ENCODE results near the gene SLFN11. TPM values are rescaled to one million over a fixed set of nuclear protein-coding genes. Genes with fewer than 3 reads are reported as not detected.
A peak's percentile ranks its signal among the peaks of the same experiment; 100 is the strongest.
"Not testable (repeated sequence)": the region's sequence is repeated elsewhere in the genome, so short reads cannot be mapped to it uniquely, and the experiment has no call there.

SLFN11 gene
- total RNA-seq, 1 donor from 2014 or later: 22.4 TPM

GRCh38 chr17:35314415-35315216 is 58.8 kb downstream of the SLFN11 start:
- peaks cover 18% of the 10 kb centered on the region for H3K4me1 Mint-ChIP-seq
- no peaks in the 10 kb centered on the region for H3K36me3 Mint-ChIP-seq (ENCODE audit: low read depth)
- peaks cover 4% of the 10 kb centered on the region for H3K9me3 Mint-ChIP-seq
- intact Hi-C loops (cut with micrococcal nuclease): no loop called here
- ChIA-PET POLR2A (interaction anchor here (1.8 to 2.2 kb wide), 2 partner anchors 173 to 225 kb away, joined by 10 to 15 read pairs; no protein-coding TSS in a partner anchor), CTCF (interaction anchor here (5.4 to 7.5 kb wide), 3 partner anchors 173 to 226 kb away, joined by 49 to 125 read pairs (median 83); partner anchors contain the start of gene SLFN12L)
- H3K27me3 Mint-ChIP-seq: no peaks in the 10 kb centered on the region
- DNase-seq (no peak), ATAC-seq (ENCODE audit: low read depth) (no peak)
- H3K27ac Mint-ChIP-seq: peak overlapping the region; percentile 15
- peak overlapping the region; percentile 87 for H3K4me3 Mint-ChIP-seq
- TF ChIP-seq, protein P1, sequence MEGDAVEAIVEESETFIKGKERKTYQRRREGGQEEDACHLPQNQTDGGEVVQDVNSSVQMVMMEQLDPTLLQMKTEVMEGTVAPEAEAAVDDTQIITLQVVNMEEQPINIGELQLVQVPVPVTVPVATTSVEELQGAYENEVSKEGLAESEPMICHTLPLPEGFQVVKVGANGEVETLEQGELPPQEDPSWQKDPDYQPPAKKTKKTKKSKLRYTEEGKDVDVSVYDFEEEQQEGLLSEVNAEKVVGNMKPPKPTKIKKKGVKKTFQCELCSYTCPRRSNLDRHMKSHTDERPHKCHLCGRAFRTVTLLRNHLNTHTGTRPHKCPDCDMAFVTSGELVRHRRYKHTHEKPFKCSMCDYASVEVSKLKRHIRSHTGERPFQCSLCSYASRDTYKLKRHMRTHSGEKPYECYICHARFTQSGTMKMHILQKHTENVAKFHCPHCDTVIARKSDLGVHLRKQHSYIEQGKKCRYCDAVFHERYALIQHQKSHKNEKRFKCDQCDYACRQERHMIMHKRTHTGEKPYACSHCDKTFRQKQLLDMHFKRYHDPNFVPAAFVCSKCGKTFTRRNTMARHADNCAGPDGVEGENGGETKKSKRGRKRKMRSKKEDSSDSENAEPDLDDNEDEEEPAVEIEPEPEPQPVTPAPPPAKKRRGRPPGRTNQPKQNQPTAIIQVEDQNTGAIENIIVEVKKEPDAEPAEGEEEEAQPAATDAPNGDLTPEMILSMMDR (IDR thresholded peaks at IDR 0.05): no peak

GRCh38 chr17:35313875-35314409 is 59.5 kb downstream of the SLFN11 start:
- H3K36me3 Mint-ChIP-seq (ENCODE audit: low read depth): no peaks in the 10 kb centered on the region
- TF ChIP-seq, protein P1 (IDR thresholded peaks at IDR 0.05): no peak
- peaks cover 18% of the 10 kb centered on the region for H3K4me1 Mint-ChIP-seq
- peak overlapping the region; percentile 87 for H3K4me3 Mint-ChIP-seq
- ATAC-seq (ENCODE audit: low read depth): no peak
- no peak overlapping the region for H3K27ac Mint-ChIP-seq
- ChIA-PET CTCF (interaction anchor here (1.2 to 7.5 kb wide), 7 partner anchors 29 to 226 kb away, joined by 3 to 125 read pairs (median 8); partner anchors contain the start of genes SLFN12L and SLFN13), POLR2A (interaction anchor here (0.9 to 2.2 kb wide), 5 partner anchors 59 to 225 kb away, joined by 3 to 15 read pairs (median 9); partner anchors contain the start of genes SLFN11 and SLFN13)
- intact Hi-C loops (cut with micrococcal nuclease): loop anchor here (1.0 to 2.0 kb wide), 3 partner anchors 27 to 143 kb away; partner anchors contain the start of gene SLFN11
- no peaks in the 10 kb centered on the region for H3K27me3 Mint-ChIP-seq
- DNase-seq: peak; percentile 20
- peaks cover 11% of the 10 kb centered on the region for H3K9me3 Mint-ChIP-seq

- POLR2A ChIA-PET: interaction anchor here (0.9 to 2.2 kb wide), 8 partner anchors 55 to 226 kb away, joined by 3 to 15 read pairs (median 5); partner anchors contain the start of genes SLFN11 and SLFN13
- Mint-ChIP-seq H3K4me3 (peak overlapping the region; percentile 87), H3K27me3 (no peaks in the 10 kb centered on the region), H3K27ac (peak overlapping the region; percentile 81), H3K4me1 (peaks cover 18% of the 10 kb centered on the region), H3K36me3 (ENCODE audit: low read depth) (no peaks in the 10 kb centered on the region), H3K9me3 (peaks cover 14% of the 10 kb centered on the region)
- ATAC-seq (ENCODE audit: low read depth): peak; percentile 87
- intact Hi-C loops (cut with micrococcal nuclease): loop anchor here (1.0 to 2.0 kb wide), 9 partner anchors 28 to 434 kb away; partner anchors contain the start of genes SLFN11, SLFN12 and SLFN13
- CTCF ChIA-PET: interaction anchor here (0.6 to 7.5 kb wide), 25 partner anchors 20 to 435 kb away, joined by 3 to 125 read pairs (median 3); partner anchors contain the start of genes PEX12, SLFN11, SLFN12L and SLFN13
- peak; percentile 53 for DNase-seq
- TF ChIP-seq, protein P1 (IDR thresholded peaks at IDR 0.05): peak; percentile 62
Measured at GRCh38 chr17:35312790-35313711, 60.4 kb downstream of the SLFN11 start.

- no peak for DNase-seq
- H3K27ac Mint-ChIP-seq: no peak overlapping the region
- POLR2A ChIA-PET: interaction anchor here (1.0 to 2.2 kb wide), 5 partner anchors 56 to 221 kb away, joined by 4 to 15 read pairs (median 5); partner anchors contain the start of gene SLFN13
- TF ChIP-seq, protein P1 (IDR thresholded peaks at IDR 0.05): no peak
- peaks cover 14% of the 10 kb centered on the region for H3K9me3 Mint-ChIP-seq
- CTCF ChIA-PET: interaction anchor here (0.6 to 7.5 kb wide), 20 partner anchors 20 to 435 kb away, joined by 3 to 125 read pairs (median 4); partner anchors contain the start of genes PEX12, SLFN12L and SLFN13
- H3K36me3 Mint-ChIP-seq (ENCODE audit: low read depth): no peaks in the 10 kb centered on the region
- H3K4me3 Mint-ChIP-seq: no peak overlapping the region
- H3K27me3 Mint-ChIP-seq: no peaks in the 10 kb centered on the region
- ATAC-seq (ENCODE audit: low read depth): no peak
- intact Hi-C loops (cut with micrococcal nuclease): loop anchor here (1.0 to 2.0 kb wide), 8 partner anchors 60 to 435 kb away; partner anchors contain the start of genes SLFN11, SLFN12 and SLFN13
- H3K4me1 Mint-ChIP-seq: peaks cover 18% of the 10 kb centered on the region
Measured at GRCh38 chr17:35312346-35312745, 61.1 kb downstream of the SLFN11 start.

DNA sequence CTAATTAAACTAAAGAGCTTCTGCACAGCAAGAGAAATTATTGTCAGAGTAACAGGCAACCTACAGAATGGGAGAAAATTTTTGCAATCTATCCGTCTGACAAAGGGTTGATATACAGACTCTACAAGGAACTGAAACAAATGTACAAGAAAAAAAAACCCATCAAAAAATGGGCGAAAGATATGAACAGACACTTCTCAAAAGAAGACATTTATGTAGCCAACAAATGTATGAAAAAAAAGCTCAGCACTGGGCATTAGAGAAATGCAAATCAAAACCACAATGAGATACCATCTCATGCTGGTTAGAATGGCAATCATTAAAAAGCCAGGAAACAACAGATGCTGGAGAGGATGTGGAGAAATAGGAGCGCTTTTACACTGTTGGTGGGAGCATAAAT is 64.1 kb downstream of the SLFN11 start:
- DNase-seq; H3K27ac Mint-ChIP-seq; H3K4me3 Mint-ChIP-seq; H3K27me3 Mint-ChIP-seq; ATAC-seq (ENCODE audit: low read depth); H3K36me3 Mint-ChIP-seq (ENCODE audit: low read depth); intact Hi-C loops (cut with micrococcal nuclease); POLR2A ChIA-PET: not testable (repeated sequence)
- H3K4me1 Mint-ChIP-seq: peaks cover 17% of the 10 kb centered on the region
- CTCF ChIA-PET: interaction anchor here (7.5 kb wide), 1 partner anchor 225 kb away, joined by 125 read pairs; no protein-coding TSS in a partner anchor
- peaks cover 14% of the 10 kb centered on the region for H3K9me3 Mint-ChIP-seq
